HEK293T (cell line): ENCODE data around the gene TMEM60.

Source experiments
- CTCF ChIA-PET: fragments of 350-600 bp; formaldehyde crosslinking; extraction: SDS; loops from one replicate; lab custom pipeline; 2021; ENCODE audit warnings: antibody characterized with exemption, inconsistent platforms; lab: Yijun Ruan, JAX
- POLR2A ChIA-PET: fragments of 350-600 bp; formaldehyde crosslinking; extraction: SDS; loops from one replicate; lab custom pipeline; 2020; ENCODE audit warnings: antibody characterized with exemption, inconsistent platforms; lab: Yijun Ruan, JAX
- DNase-seq: peaks from one replicate; pipeline ENCODE4 v3.0.0; 2012; ENCODE audit warnings: mixed read lengths; ENCODE audit errors: extremely low spot score
- ARNT ChIP-seq: fragments of 450-650 bp; IDR thresholded peaks from 2 replicates; pipeline ENCODE4 v1.6.1; 2017; ENCODE audit warnings: mild to moderate bottlenecking
- BHLHE40 ChIP-seq: fragments of 450-650 bp; IDR thresholded peaks from 2 replicates; pipeline ENCODE4 v1.6.1; 2016; ENCODE audit warnings: mild to moderate bottlenecking, moderate library complexity, borderline replicate concordance
- CTBP1 ChIP-seq: fragments of 450-650 bp; IDR thresholded peaks from 2 replicates; pipeline ENCODE4 v1.6.1; 2016; ENCODE audit warnings: borderline replicate concordance
- ELF4 ChIP-seq: fragments of 450-650 bp; IDR thresholded peaks from 2 replicates; pipeline ENCODE4 v1.6.1; 2017; ENCODE audit warnings: antibody characterized with exemption
- FOXA1 ChIP-seq: fragments of 450-650 bp; IDR thresholded peaks from 2 replicates; pipeline ENCODE4 v1.6.1; 2016; ENCODE audit warnings: mild to moderate bottlenecking
- FOXK2 ChIP-seq: fragments of 450-650 bp; IDR thresholded peaks from 2 replicates; pipeline ENCODE4 v1.6.1; 2016; ENCODE audit warnings: mild to moderate bottlenecking
- FOXM1 ChIP-seq: fragments of 450-650 bp; IDR thresholded peaks from 2 replicates; pipeline ENCODE4 v1.6.1; 2017; ENCODE audit warnings: mild to moderate bottlenecking, borderline replicate concordance
- HDGF ChIP-seq: fragments of 450-650 bp; IDR thresholded peaks from 2 replicates; pipeline ENCODE4 v1.6.1; 2017; ENCODE audit warnings: antibody characterized with exemption, borderline replicate concordance
- L3MBTL2 ChIP-seq: fragments of 450-650 bp; conservative IDR thresholded peaks from 2 replicates; pipeline ENCODE4 v1.6.1; 2016; ENCODE audit warnings: mild to moderate bottlenecking
- LEF1 ChIP-seq: fragments of 450-650 bp; IDR thresholded peaks from 2 replicates; pipeline ENCODE4 v1.6.1; 2017; ENCODE audit warnings: mild to moderate bottlenecking, borderline replicate concordance
- NFRKB ChIP-seq: fragments of 450-650 bp; IDR thresholded peaks from 2 replicates; pipeline ENCODE4 v1.6.1; 2016; ENCODE audit warnings: mild to moderate bottlenecking, moderate library complexity
- PKNOX1 ChIP-seq: fragments of 450-650 bp; IDR thresholded peaks from 2 replicates; pipeline ENCODE4 v1.6.1; 2016
- SP1 ChIP-seq: fragments of 450-650 bp; IDR thresholded peaks from 2 replicates; pipeline ENCODE4 v1.6.1; 2017
- SUZ12 ChIP-seq: fragments of 450-650 bp; IDR thresholded peaks from 2 replicates; pipeline ENCODE4 v1.6.1; 2016; ENCODE audit warnings: mild to moderate bottlenecking
- TARDBP ChIP-seq: fragments of 450-650 bp; IDR thresholded peaks from 2 replicates; pipeline ENCODE4 v1.6.1; 2016
- ZNF384 ChIP-seq: fragments of 450-650 bp; IDR thresholded peaks from 2 replicates; pipeline ENCODE4 v1.6.1; 2016

Gene TMEM60

GRCh38 chr7:77826300-77826699 lies 28.1 kb upstream of the TMEM60 start:
- ChIA-PET CTCF (no interaction called here), POLR2A (no interaction called here)
- no peak for DNase-seq
- no peak for TF ChIP-seq ARNT
- no peak for TF ChIP-seq SP1
- TF ChIP-seq HDGF: no peak
- TF ChIP-seq FOXM1: no peak
- no peak for TF ChIP-seq NFRKB
- no peak for TF ChIP-seq TARDBP
- TF ChIP-seq CTBP1: no peak
- no peak for TF ChIP-seq PKNOX1
- no peak for TF ChIP-seq LEF1
- no peak for TF ChIP-seq ZNF384
- no peak for TF ChIP-seq FOXA1
- TF ChIP-seq ELF4: no peak
- TF ChIP-seq L3MBTL2: no peak
- no peak for TF ChIP-seq FOXK2
- no peak for TF ChIP-seq BHLHE40
- no peak for TF ChIP-seq SUZ12

GRCh38 chr7:77825131-77825530 lies 26.9 kb upstream of the TMEM60 start:
- TF ChIP-seq L3MBTL2: no peak
- TF ChIP-seq FOXA1: no peak
- TF ChIP-seq SP1: no peak
- TF ChIP-seq SUZ12: no peak
- TF ChIP-seq NFRKB: no peak
- TF ChIP-seq ELF4: no peak
- TF ChIP-seq FOXM1: no peak
- no peak for TF ChIP-seq HDGF
- no peak for DNase-seq
- CTCF ChIA-PET: no interaction called here
- POLR2A ChIA-PET: no interaction called here

GRCh38 chr7:77824636-77825035 lies 26.4 kb upstream of the TMEM60 start:
- TF ChIP-seq NFRKB (no peak), FOXA1 (no peak), FOXK2 (no peak), ARNT (no peak), HDGF (no peak), SP1 (no peak), ZNF384 (no peak), L3MBTL2 (no peak), CTBP1 (no peak), FOXM1 (no peak), LEF1 (no peak), ELF4 (no peak), PKNOX1 (no peak)
- ChIA-PET POLR2A (no interaction called here), CTCF (no interaction called here)
- DNase-seq: no peak

GRCh38 chr7:77823787-77824186 lies 25.6 kb upstream of the TMEM60 start:
- ChIA-PET CTCF (interaction anchor here (0.8 kb wide), 1 partner anchor 12 kb away, joined by 4 read pairs; no protein-coding TSS in a partner anchor), POLR2A (no interaction called here)
- no peak for DNase-seq
- TF ChIP-seq BHLHE40 (no peak), PKNOX1 (no peak), NFRKB (no peak), ARNT (no peak)

GRCh38 chr7:77822269-77822668 lies 24.0 kb upstream of the TMEM60 start:
- TF ChIP-seq FOXK2 (no peak), ELF4 (no peak), ARNT (no peak), TARDBP (no peak), SUZ12 (no peak), LEF1 (no peak), PKNOX1 (no peak), L3MBTL2 (no peak), BHLHE40 (no peak), HDGF (no peak), FOXM1 (no peak), ZNF384 (no peak), FOXA1 (no peak), SP1 (no peak), CTBP1 (no peak), NFRKB (no peak)
- CTCF ChIA-PET: no interaction called here
- POLR2A ChIA-PET: no interaction called here
- no peak for DNase-seq

GRCh38 chr7:77820967-77821366 lies 22.7 kb upstream of the TMEM60 start:
- no peak for DNase-seq
- ChIA-PET POLR2A (no interaction called here), CTCF (no interaction called here)
- no peak for TF ChIP-seq FOXM1
- no peak for TF ChIP-seq LEF1
- TF ChIP-seq HDGF: no peak
- TF ChIP-seq SP1: no peak
- no peak for TF ChIP-seq FOXK2
- TF ChIP-seq BHLHE40: no peak
- no peak for TF ChIP-seq SUZ12
- TF ChIP-seq TARDBP: no peak
- TF ChIP-seq L3MBTL2: no peak
- no peak for TF ChIP-seq NFRKB
- no peak for TF ChIP-seq ARNT
- no peak for TF ChIP-seq ZNF384
